Measurements from ENCODE around the gene SCARF2. TPM values are rescaled to one million over a fixed set of nuclear protein-coding genes. Genes with fewer than 3 reads are reported as not detected.

SCARF2 gene
- total RNA-seq, 1 experiment from 2014 or later = 26.3 TPM

DNA sequence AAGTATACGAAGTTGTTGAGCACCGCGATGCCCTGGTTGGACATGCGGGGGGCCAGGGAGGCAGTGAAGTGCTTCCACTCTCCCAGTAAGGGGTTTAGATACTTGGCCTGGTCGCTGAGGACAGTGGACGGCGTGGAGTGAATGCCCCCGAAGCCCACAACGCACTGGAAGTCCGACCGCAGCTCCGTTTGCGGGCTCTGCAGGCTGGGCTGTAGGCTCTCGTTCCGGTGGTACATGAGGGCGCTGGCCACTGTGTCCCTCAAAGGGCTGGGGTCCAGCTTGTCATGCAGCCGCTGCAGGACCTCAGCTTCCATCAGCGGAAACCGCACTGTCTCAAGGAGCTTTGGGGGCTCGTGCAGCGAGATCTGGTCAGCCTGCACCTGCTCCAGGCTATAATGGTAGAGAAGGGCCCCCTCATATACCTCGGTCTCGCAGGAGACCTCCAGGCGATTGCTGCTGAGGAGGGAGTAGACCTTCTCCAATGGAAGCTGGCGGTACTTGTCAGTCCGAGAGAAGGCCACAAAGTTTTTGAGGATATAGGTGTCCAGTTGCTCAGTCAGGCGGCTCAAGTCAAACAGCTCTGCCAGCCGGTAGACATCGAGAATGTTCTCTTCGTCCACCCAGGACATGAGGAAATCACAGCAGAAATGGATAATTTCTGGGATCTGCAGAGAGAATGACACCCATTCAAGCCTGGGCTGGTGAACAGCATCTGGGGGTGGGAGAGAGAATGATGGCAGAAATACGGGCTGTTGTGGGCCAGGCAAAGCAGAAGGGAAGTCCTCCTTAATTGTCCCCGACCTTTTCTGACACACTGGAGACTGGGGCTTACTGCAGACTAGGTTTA lies 27.5 kb upstream of the SCARF2 start:
- no peak overlapping the region for H3K27ac Mint-ChIP-seq
- peaks cover 12% of the 10 kb centered on the region for H3K4me1 Mint-ChIP-seq
- H3K27me3 Mint-ChIP-seq (ENCODE audit: low read depth) = no peaks in the 10 kb centered on the region
- ChIA-PET POLR2A (interaction anchor here (0.5 kb wide), 1 partner anchor 56 kb away, joined by 4 read pairs; no protein-coding TSS in a partner anchor), CTCF (interaction anchor here (1.6 to 4.8 kb wide), 3 partner anchors 47 to 99 kb away, joined by 4 to 31 read pairs (median 5); no protein-coding TSS in a partner anchor)
- DNase-seq (ENCODE audit: low spot score) = no peak
- ATAC-seq = no peak
- no peaks in the 10 kb centered on the region for H3K9me3 Mint-ChIP-seq
- no peak overlapping the region for H3K4me3 Mint-ChIP-seq
- TF ChIP-seq SMAD3 (CRISPR knock-in tag; IDR thresholded peaks at IDR 0.05; ENCODE audit: borderline replicate concordance) (no peak), SP1 (CRISPR knock-in tag; conservative IDR thresholded peaks at IDR 0.05) (no peak), SMAD4 (CRISPR knock-in tag; IDR thresholded peaks at IDR 0.05) (no peak), ZNF317 (CRISPR knock-in tag; IDR thresholded peaks at IDR 0.05; ENCODE audit: borderline replicate concordance, low read depth) (no peak)
- TF ChIP-seq, protein P1, sequence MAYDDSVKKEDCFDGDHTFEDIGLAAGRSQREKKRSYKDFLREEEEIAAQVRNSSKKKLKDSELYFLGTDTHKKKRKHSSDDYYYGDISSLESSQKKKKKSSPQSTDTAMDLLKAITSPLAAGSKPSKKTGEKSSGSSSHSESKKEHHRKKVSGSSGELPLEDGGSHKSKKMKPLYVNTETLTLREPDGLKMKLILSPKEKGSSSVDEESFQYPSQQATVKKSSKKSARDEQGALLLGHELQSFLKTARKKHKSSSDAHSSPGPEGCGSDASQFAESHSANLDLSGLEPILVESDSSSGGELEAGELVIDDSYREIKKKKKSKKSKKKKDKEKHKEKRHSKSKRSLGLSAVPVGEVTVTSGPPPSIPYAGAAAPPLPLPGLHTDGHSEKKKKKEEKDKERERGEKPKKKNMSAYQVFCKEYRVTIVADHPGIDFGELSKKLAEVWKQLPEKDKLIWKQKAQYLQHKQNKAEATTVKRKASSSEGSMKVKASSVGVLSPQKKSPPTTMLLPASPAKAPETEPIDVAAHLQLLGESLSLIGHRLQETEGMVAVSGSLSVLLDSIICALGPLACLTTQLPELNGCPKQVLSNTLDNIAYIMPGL (CRISPR knock-in tag; IDR thresholded peaks at IDR 0.05) = no peak
- TF ChIP-seq, protein P2, sequence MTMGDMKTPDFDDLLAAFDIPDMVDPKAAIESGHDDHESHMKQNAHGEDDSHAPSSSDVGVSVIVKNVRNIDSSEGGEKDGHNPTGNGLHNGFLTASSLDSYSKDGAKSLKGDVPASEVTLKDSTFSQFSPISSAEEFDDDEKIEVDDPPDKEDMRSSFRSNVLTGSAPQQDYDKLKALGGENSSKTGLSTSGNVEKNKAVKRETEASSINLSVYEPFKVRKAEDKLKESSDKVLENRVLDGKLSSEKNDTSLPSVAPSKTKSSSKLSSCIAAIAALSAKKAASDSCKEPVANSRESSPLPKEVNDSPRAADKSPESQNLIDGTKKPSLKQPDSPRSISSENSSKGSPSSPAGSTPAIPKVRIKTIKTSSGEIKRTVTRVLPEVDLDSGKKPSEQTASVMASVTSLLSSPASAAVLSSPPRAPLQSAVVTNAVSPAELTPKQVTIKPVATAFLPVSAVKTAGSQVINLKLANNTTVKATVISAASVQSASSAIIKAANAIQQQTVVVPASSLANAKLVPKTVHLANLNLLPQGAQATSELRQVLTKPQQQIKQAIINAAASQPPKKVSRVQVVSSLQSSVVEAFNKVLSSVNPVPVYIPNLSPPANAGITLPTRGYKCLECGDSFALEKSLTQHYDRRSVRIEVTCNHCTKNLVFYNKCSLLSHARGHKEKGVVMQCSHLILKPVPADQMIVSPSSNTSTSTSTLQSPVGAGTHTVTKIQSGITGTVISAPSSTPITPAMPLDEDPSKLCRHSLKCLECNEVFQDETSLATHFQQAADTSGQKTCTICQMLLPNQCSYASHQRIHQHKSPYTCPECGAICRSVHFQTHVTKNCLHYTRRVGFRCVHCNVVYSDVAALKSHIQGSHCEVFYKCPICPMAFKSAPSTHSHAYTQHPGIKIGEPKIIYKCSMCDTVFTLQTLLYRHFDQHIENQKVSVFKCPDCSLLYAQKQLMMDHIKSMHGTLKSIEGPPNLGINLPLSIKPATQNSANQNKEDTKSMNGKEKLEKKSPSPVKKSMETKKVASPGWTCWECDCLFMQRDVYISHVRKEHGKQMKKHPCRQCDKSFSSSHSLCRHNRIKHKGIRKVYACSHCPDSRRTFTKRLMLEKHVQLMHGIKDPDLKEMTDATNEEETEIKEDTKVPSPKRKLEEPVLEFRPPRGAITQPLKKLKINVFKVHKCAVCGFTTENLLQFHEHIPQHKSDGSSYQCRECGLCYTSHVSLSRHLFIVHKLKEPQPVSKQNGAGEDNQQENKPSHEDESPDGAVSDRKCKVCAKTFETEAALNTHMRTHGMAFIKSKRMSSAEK (CRISPR knock-in tag; IDR thresholded peaks at IDR 0.05; ENCODE audit: borderline replicate concordance) = no peak
- H3K36me3 Mint-ChIP-seq = no peaks in the 10 kb centered on the region

DNA sequence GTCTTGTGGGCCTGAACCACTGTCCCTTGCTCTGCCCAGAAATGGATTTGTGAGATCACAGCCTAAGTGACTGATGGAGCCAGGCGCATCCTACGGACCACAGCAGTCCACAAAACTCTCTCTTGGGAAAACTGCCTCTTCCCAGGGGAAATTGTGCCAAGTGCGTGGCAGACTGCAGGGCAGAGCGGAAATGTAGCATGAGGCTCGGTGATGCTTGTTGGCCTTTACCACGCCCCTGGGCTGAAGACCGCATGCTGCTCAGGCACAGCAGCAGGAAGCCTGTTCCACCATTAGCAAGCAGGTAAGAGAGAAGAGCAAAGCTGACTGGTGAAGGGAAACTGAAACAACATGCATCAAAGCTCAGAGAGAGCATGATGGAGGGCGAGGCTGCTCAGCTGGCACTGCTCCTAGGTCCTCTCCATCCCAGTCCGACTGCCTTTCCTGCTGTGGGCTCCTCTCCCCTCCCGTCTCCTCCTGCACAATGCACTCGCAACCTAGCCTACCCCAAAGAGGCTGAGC lies 26.5 kb upstream of the SCARF2 start:
- Mint-ChIP-seq H3K27ac (peak overlapping the region; percentile 53; the same call in 1 of the 2 replicates), H3K27me3 (ENCODE audit: low read depth) (no peaks in the 10 kb centered on the region), H3K36me3 (no peaks in the 10 kb centered on the region), H3K4me1 (peaks cover 16% of the 10 kb centered on the region), H3K9me3 (no peaks in the 10 kb centered on the region), H3K4me3 (no peak overlapping the region)
- ChIA-PET POLR2A (interaction anchor here (0.5 kb wide), 1 partner anchor 57 kb away, joined by 4 read pairs; no protein-coding TSS in a partner anchor), CTCF (interaction anchor here (0.6 to 4.8 kb wide), 6 partner anchors 25 to 144 kb away, joined by 3 to 31 read pairs (median 4); partner anchors contain the start of gene DGCR6L)
- ATAC-seq = no peak
- no peak for DNase-seq (ENCODE audit: low spot score)
- no peak for TF ChIP-seq CREM (CRISPR knock-in tag; IDR thresholded peaks at IDR 0.05)
- TF ChIP-seq ZNF416 (CRISPR knock-in tag; IDR thresholded peaks at IDR 0.05) = no peak
- TF ChIP-seq, protein P3, sequence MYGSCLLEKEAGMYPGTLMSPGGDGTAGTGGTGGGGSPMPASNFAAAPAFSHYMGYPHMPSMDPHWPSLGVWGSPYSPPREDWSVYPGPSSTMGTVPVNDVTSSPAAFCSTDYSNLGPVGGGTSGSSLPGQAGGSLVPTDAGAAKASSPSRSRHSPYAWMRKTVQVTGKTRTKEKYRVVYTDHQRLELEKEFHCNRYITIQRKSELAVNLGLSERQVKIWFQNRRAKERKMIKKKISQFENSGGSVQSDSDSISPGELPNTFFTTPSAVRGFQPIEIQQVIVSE (CRISPR knock-in tag; IDR thresholded peaks at IDR 0.05; ENCODE audit: borderline replicate concordance) = no peak
- TF ChIP-seq JAZF1 (CRISPR knock-in tag; IDR thresholded peaks at IDR 0.05) = no peak

DNA sequence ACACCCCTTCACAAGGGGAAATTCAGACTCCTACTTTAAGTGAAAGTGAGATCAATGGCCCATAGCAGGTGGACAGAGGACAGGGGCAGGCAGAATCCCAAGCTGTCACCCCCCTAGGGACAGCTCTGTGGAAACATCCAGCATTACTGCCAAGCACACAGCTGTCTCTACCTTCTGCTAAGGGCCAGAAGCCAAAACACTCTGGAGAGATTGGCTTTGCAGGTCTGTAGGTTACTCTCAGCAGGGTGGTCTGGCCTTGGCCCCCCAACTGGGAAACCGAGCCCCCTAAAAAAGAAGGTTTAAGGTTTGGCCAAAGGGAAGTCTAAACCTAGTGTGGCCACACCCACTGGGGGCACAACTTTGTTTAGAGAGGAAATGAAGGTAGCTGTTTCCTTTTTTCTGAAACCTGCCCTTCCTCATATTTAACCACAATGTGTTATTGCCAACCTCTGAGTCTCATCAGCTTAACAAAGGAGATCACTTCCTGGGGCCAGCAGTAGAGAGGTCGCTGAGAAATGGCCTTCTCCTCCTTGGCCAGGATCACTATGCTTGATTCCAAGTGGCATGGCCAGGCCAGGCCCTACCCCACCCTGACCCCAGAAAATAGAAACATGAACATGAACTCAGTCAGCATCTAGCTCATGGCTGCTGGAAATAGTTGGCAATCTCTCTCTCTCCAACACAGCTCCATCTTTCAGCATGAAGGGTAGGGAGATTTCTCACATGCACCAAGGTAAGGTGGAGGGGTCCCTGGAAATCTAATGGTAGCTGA lies 25.9 kb upstream of the SCARF2 start:
- no peak for DNase-seq (ENCODE audit: low spot score)
- Mint-ChIP-seq H3K4me3 (no peak overlapping the region), H3K9me3 (no peaks in the 10 kb centered on the region), H3K36me3 (no peaks in the 10 kb centered on the region), H3K4me1 (peaks cover 20% of the 10 kb centered on the region), H3K27me3 (ENCODE audit: low read depth) (no peaks in the 10 kb centered on the region), H3K27ac (peak overlapping the region; percentile 53)
- ATAC-seq = no peak
- CTCF ChIA-PET = interaction anchor here (0.6 to 4.8 kb wide), 6 partner anchors 24 to 144 kb away, joined by 3 to 31 read pairs (median 4); partner anchors contain the start of gene DGCR6L
- POLR2A ChIA-PET = no interaction called here
- TF ChIP-seq FOXP1 (CRISPR knock-in tag; IDR thresholded peaks at IDR 0.05; ENCODE audit: borderline replicate concordance) = no peak
- TF ChIP-seq EMX1 (CRISPR knock-in tag; IDR thresholded peaks at IDR 0.05) = no peak
- TF ChIP-seq NR2C2 (CRISPR knock-in tag; IDR thresholded peaks at IDR 0.05) = no peak
- TF ChIP-seq, protein P4, sequence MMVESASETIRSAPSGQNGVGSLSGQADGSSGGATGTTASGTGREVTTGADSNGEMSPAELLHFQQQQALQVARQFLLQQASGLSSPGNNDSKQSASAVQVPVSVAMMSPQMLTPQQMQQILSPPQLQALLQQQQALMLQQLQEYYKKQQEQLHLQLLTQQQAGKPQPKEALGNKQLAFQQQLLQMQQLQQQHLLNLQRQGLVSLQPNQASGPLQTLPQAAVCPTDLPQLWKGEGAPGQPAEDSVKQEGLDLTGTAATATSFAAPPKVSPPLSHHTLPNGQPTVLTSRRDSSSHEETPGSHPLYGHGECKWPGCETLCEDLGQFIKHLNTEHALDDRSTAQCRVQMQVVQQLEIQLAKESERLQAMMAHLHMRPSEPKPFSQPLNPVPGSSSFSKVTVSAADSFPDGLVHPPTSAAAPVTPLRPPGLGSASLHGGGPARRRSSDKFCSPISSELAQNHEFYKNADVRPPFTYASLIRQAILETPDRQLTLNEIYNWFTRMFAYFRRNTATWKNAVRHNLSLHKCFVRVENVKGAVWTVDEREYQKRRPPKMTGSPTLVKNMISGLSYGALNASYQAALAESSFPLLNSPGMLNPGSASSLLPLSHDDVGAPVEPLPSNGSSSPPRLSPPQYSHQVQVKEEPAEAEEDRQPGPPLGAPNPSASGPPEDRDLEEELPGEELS (CRISPR knock-in tag; IDR thresholded peaks at IDR 0.05) = no peak
- TF ChIP-seq CREB1 (CRISPR knock-in tag; IDR thresholded peaks at IDR 0.05) = no peak
- TF ChIP-seq, protein P5, sequence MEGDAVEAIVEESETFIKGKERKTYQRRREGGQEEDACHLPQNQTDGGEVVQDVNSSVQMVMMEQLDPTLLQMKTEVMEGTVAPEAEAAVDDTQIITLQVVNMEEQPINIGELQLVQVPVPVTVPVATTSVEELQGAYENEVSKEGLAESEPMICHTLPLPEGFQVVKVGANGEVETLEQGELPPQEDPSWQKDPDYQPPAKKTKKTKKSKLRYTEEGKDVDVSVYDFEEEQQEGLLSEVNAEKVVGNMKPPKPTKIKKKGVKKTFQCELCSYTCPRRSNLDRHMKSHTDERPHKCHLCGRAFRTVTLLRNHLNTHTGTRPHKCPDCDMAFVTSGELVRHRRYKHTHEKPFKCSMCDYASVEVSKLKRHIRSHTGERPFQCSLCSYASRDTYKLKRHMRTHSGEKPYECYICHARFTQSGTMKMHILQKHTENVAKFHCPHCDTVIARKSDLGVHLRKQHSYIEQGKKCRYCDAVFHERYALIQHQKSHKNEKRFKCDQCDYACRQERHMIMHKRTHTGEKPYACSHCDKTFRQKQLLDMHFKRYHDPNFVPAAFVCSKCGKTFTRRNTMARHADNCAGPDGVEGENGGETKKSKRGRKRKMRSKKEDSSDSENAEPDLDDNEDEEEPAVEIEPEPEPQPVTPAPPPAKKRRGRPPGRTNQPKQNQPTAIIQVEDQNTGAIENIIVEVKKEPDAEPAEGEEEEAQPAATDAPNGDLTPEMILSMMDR (IDR thresholded peaks at IDR 0.05) = no peak
- TF ChIP-seq PRRX2 (CRISPR knock-in tag; IDR thresholded peaks at IDR 0.05) = no peak

All from WTC11 (cell line).